GM23248 (cell line): ENCODE results near the gene CLDN7. TPM values are rescaled to one million over a fixed set of nuclear protein-coding genes. Genes with fewer than 3 reads are reported as not detected.

Experiments used
- DNase-seq: peaks from one replicate; pipeline ENCODE4 v3.0.0-alpha.2; 2015
- H2AFZ ChIP-seq: fragments of 200-600 bp; sonication (generic); 2 replicates; pipeline ENCODE4 v1.6.1; 2016; ENCODE audit warnings: antibody characterized with exemption
- H3F3A ChIP-seq: fragments of 200-600 bp; sonication (generic); 2 replicates; pipeline ENCODE4 v1.6.1; 2016; ENCODE audit warnings: mild to moderate bottlenecking, antibody characterized with exemption, mixed run types; ENCODE audit not compliant: insufficient read depth
- H3K27ac ChIP-seq: fragments of 200-600 bp; sonication (generic); 2 replicates; pipeline ENCODE4 v1.5.1; 2016; ENCODE audit warnings: mild to moderate bottlenecking
- H3K27me3 ChIP-seq: fragments of 200-600 bp; sonication (generic); replicated peaks from 2 replicates; pipeline ENCODE4 v1.6.1; 2016; ENCODE audit warnings: mild to moderate bottlenecking; ENCODE audit not compliant: insufficient read depth
- H3K36me3 ChIP-seq: fragments of 200-600 bp; sonication (generic); 2 replicates; pipeline ENCODE4 v1.6.1; 2016; ENCODE audit warnings: low read depth, mild to moderate bottlenecking
- H3K4me1 ChIP-seq: fragments of 200-600 bp; sonication (generic); 2 replicates; pipeline ENCODE4 v1.6.1; 2016; ENCODE audit warnings: mild to moderate bottlenecking; ENCODE audit not compliant: insufficient read depth
- H3K4me2 ChIP-seq: fragments of 200-600 bp; sonication (generic); one replicate; pipeline ENCODE4 v1.6.1; 2016; ENCODE audit warnings: mild to moderate bottlenecking; ENCODE audit not compliant: unreplicated experiment
- H3K4me3 ChIP-seq: fragments of 200-600 bp; sonication (generic); 2 replicates; pipeline ENCODE4 v1.5.1; 2016; ENCODE audit warnings: mild to moderate bottlenecking
- H3K79me2 ChIP-seq: fragments of 200-600 bp; sonication (generic); 2 replicates; pipeline ENCODE4 v1.6.1; 2016; ENCODE audit warnings: mild to moderate bottlenecking; ENCODE audit not compliant: insufficient read depth
- H3K9ac ChIP-seq: fragments of 200-600 bp; sonication (generic); 2 replicates; pipeline ENCODE4 v1.6.1; 2016; ENCODE audit warnings: mild to moderate bottlenecking
- H3K9me2 ChIP-seq: fragments of 200-600 bp; sonication (generic); 2 replicates; pipeline ENCODE4 v1.6.1; 2016; ENCODE audit warnings: mixed run types, mild to moderate bottlenecking, moderate library complexity; ENCODE audit not compliant: insufficient read depth
- H3K9me3 ChIP-seq: fragments of 200-600 bp; sonication (generic); one replicate; pipeline ENCODE4 v1.6.1; 2017; ENCODE audit warnings: low read depth
- H4K20me1 ChIP-seq: fragments of 200-600 bp; sonication (generic); 2 replicates; pipeline ENCODE4 v1.6.0; 2016; ENCODE audit not compliant: insufficient read depth
- EZH2 ChIP-seq: fragments of 200-600 bp; sonication (generic); IDR thresholded peaks from 2 replicates; pipeline ENCODE4 v1.6.1; 2018; ENCODE audit warnings: antibody characterized with exemption, mild to moderate bottlenecking; ENCODE audit not compliant: insufficient read depth, poor library complexity, severe bottlenecking
- EZH2phosphoT487 ChIP-seq: fragments of 200-600 bp; sonication (generic); IDR thresholded peaks from 2 replicates; pipeline ENCODE4 v1.6.1; 2018; ENCODE audit warnings: antibody characterized with exemption, moderate library complexity, mild to moderate bottlenecking, low read depth; ENCODE audit not compliant: insufficient read depth
- WGBS, 2 experiments: methylation state at CpG; one replicate each; pipeline ENCODE4 v1.1.6; 2015 to 2017; ENCODE audit warnings: low lambda C conversion rate in 2 of 2, low coverage in 1 of 2; ENCODE audit errors: missing lambda C conversion rate in 2 of 2; 5-methylcytosine and 5-hydroxymethylcytosine counted together
- in situ Hi-C: fragments of 300-500 bp; cut with MboI; formaldehyde crosslinking; loops from 2 replicates; pipeline ENCODE4 v1.15.0; 2020
- polyA plus RNA-seq: library from polyadenylated mRNA; unstranded; fragments of >200 nt; fragmentation: Nextera tagmentation; extraction: Ambion mirVana; gene quantifications from 2 replicates; pipeline ENCODE4 v1.2.1, GENCODE V29; 2016
- total RNA-seq: library from RNA; depleted of rRNA; stranded (reverse); fragments of >200 nt; shearing (Covaris generic); gene quantifications from 2 replicates; pipeline ENCODE4 v1.2.3, GENCODE V29; 2014

The CLDN7 gene
- total and polyA plus RNA-seq, 2 experiments from 2014 or later: 2.3 to 4.5 TPM

GRCh38 chr17:7256766-7257456 lies 5.4 kb downstream of the CLDN7 start:
- peaks cover 14% of the 10 kb centered on the region for H3F3A ChIP-seq
- no peak for TF ChIP-seq EZH2
- 90 to 94% methylated on average over 8 of the region's 8 CpGs for WGBS, 2 experiments

GRCh38 chr17:7254511-7254910 lies 7.8 kb downstream of the CLDN7 start:
- Histone ChIP-seq H3K79me2 (peaks cover 49% of the 10 kb centered on the region), H2AFZ (no peak overlapping the region), H3K27me3 (no peaks in the 10 kb centered on the region), H3F3A (peaks cover 14% of the 10 kb centered on the region), H3K4me1 (peaks cover 20% of the 10 kb centered on the region), H3K9me2 (no peaks in the 10 kb centered on the region), H3K27ac (no peak overlapping the region), H4K20me1 (no peaks in the 10 kb centered on the region), H3K4me3 (no peak overlapping the region), H3K36me3 (peaks cover 29% of the 10 kb centered on the region), H3K4me2 (no peak overlapping the region), H3K9ac (no peak overlapping the region), H3K9me3 (no peaks in the 10 kb centered on the region)
- TF ChIP-seq EZH2phosphoT487: no peak
- TF ChIP-seq EZH2: no peak
- DNase-seq: no peak
- in situ Hi-C loops: no loop called here
- WGBS, 2 experiments: 84 to 88% methylated on average over 4 of the region's 4 CpGs

More at GRCh38 chr17:7256766-7257456, 5.4 kb downstream of the CLDN7 start:
- no peaks in the 10 kb centered on the region for H4K20me1 ChIP-seq
- H3K79me2 ChIP-seq: peaks cover 30% of the 10 kb centered on the region
- no peaks in the 10 kb centered on the region for H3K27me3 ChIP-seq
- H3K27ac ChIP-seq: no peak overlapping the region
- H3K4me3 ChIP-seq: no peak overlapping the region
- no peaks in the 10 kb centered on the region for H3K9me2 ChIP-seq
- H3K36me3 ChIP-seq: peaks cover 29% of the 10 kb centered on the region
- no peak overlapping the region for H3K4me2 ChIP-seq
- in situ Hi-C loops: no loop called here
- DNase-seq: no peak
- H3K9me3 ChIP-seq: no peaks in the 10 kb centered on the region
- H2AFZ ChIP-seq: no peak overlapping the region
- H3K9ac ChIP-seq: no peak overlapping the region
- H3K4me1 ChIP-seq: peaks cover 14% of the 10 kb centered on the region

- peaks cover 13% of the 10 kb centered on the region for H3K4me1 ChIP-seq
- H3K4me2 ChIP-seq: peak overlapping the region; percentile 94
- H3K9ac ChIP-seq: peak overlapping the region; percentile 96
- peaks cover 22% of the 10 kb centered on the region for H3K36me3 ChIP-seq
- H3K4me3 ChIP-seq: peak overlapping the region; percentile 97
- peak overlapping the region; percentile 99 for H3K27ac ChIP-seq
- H3F3A ChIP-seq: peaks cover 4% of the 10 kb centered on the region; the same call in 1 of the 2 replicates
- TF ChIP-seq EZH2phosphoT487 (no peak), EZH2 (no peak)
- H3K9me2 ChIP-seq: no peaks in the 10 kb centered on the region
- WGBS, 2 experiments: 80 to 81% methylated on average over 5 of the region's 5 CpGs
- in situ Hi-C loops: no loop called here
- peaks cover 63% of the 10 kb centered on the region for H3K79me2 ChIP-seq
- DNase-seq: no peak
- no peaks in the 10 kb centered on the region for H3K9me3 ChIP-seq
- no peaks in the 10 kb centered on the region for H4K20me1 ChIP-seq
- H2AFZ ChIP-seq: peak overlapping the region; percentile 89
- no peaks in the 10 kb centered on the region for H3K27me3 ChIP-seq
These were observed 9.2 kb downstream of the CLDN7 start for GRCh38 chr17:7253082-7253481.

DNA sequence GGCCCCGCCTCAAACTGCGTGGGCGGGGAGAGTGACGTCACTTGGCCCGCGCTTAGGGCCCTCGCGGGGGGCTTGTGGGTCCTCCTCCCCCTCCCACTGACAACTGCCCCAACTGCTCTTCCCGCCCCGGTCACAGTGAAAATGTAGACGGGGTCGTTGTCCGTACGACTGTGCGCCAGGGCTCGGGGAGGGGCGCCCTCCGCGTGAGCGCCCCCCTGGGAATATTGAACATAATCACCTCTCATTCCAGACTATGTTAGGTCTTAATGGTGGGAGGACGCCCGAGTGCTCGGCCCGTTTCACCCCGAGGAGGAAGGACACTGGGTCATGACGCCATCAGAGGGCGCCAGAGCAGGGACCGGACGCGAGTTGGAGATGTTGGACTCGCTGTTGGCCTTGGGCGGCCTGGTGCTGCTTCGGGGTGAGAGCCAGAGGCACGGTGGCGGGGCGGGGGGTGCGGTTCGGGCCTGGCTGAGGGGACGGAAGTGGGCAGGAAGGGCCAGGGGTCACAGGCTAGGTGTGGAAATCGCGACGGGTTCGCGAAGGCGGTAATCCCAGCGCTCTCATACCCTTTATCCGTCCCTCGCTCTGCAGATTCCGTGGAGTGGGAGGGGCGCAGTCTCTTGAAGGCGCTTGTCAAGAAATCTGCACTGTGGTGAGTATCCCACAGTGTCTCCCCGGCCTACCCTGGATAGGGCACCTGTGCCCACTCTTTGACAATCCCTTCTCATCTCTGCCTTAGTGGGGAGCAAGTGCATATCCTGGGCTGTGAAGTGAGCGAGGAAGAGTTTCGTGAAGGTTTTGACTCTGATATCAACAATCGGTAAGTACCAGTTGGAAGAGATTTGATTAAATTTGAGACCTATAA lies 9.9 kb downstream of the CLDN7 start, which contains the start of gene ELP5:
Gene ELP5, plus strand, starts transcription at position 40 of the 868 bp plus-strand sequence. Its CDS starts 336 bp downstream, at position 376.
- Histone ChIP-seq H3K27me3 (no peaks in the 10 kb centered on the region), H3K36me3 (peaks cover 22% of the 10 kb centered on the region), H3K27ac (peak within 1 kb of the TSS; percentile 99), H3F3A (peaks cover 4% of the 10 kb centered on the region; the same call in 1 of the 2 replicates), H3K9me3 (no peaks in the 10 kb centered on the region), H3K9ac (peak within 1 kb of the TSS; percentile 96), H3K79me2 (peaks cover 70% of the 10 kb centered on the region), H4K20me1 (no peaks in the 10 kb centered on the region), H3K4me1 (peaks cover 13% of the 10 kb centered on the region), H3K9me2 (no peaks in the 10 kb centered on the region), H3K4me3 (peak within 1 kb of the TSS; percentile 97), H3K4me2 (peak within 1 kb of the TSS; percentile 94), H2AFZ (peak within 1 kb of the TSS; percentile 89)
- no peak for TF ChIP-seq EZH2
- no peak for TF ChIP-seq EZH2phosphoT487
- peak; percentile 95 for DNase-seq
- WGBS, 2 experiments: 3 to 4% methylated on average over 48 to 55 of the region's 55 CpGs
- in situ Hi-C loops: no loop called here
